ENCODE results near the gene PHYH.

The PHYH gene

DNA sequence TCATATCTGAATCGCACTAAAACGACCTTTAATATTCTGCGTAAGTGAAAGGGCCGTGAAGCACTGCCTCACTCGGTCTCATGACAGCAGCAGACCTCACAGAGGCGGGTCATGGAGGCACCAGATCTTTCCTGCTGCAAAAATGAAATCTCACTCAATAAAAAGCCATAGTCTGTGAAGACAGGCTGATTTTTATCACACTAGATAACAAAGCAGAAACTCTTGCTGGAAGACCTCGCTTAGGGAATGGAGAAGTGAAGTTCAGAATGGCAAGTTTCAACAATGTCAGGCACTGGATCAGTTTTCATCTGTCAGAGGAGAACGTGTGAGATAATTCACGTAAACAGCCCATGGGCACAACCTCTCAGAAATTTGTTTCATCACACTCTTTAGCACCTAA is 40.2 kb upstream of the PHYH start:
- TF ChIP-seq, protein P1, sequence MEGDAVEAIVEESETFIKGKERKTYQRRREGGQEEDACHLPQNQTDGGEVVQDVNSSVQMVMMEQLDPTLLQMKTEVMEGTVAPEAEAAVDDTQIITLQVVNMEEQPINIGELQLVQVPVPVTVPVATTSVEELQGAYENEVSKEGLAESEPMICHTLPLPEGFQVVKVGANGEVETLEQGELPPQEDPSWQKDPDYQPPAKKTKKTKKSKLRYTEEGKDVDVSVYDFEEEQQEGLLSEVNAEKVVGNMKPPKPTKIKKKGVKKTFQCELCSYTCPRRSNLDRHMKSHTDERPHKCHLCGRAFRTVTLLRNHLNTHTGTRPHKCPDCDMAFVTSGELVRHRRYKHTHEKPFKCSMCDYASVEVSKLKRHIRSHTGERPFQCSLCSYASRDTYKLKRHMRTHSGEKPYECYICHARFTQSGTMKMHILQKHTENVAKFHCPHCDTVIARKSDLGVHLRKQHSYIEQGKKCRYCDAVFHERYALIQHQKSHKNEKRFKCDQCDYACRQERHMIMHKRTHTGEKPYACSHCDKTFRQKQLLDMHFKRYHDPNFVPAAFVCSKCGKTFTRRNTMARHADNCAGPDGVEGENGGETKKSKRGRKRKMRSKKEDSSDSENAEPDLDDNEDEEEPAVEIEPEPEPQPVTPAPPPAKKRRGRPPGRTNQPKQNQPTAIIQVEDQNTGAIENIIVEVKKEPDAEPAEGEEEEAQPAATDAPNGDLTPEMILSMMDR (IDR thresholded peaks at IDR 0.05): no peak

DNA sequence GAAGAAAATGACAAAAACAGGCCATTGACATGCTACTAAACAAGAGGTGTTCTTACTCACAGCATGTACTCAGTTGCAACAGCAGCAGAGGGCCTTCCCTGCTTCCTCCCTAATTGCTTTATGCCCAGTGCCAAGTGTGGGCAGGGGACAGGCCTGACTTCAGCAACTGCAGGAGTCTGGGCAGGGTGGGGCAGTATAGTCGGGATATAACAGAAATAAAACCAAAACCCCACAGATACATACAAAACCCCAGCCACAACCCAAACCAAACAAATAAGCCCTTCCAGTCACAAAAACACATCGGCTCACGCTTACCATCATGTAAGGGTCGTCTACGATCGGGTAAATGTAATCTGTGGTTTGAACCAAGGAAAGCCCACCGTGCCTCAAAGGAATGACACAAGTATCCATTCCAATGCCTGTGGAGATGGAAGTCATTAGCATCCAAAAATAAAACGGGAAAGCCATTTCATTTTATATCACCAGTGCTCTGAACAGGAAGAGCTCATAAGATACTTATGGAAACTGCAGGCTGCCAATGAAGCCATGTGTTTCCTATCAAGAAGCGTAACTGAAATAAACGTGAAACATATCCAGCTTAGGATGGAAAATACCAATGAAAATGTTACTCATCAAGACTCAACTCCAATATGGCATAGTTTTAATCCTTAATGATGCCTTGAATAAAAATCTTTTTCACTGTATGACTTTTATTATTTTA is 38.7 kb upstream of the PHYH start:
- TF ChIP-seq, protein P1 (IDR thresholded peaks at IDR 0.05): no peak

- TF ChIP-seq, protein P1 (IDR thresholded peaks at IDR 0.05): no peak
These were observed 37.9 kb upstream of the PHYH start for GRCh38 chr10:13337827-13338196.

GRCh38 chr10:13337128-13337826 is 37.4 kb upstream of the PHYH start:
- TF ChIP-seq, protein P1 (IDR thresholded peaks at IDR 0.05): no peak

DNA sequence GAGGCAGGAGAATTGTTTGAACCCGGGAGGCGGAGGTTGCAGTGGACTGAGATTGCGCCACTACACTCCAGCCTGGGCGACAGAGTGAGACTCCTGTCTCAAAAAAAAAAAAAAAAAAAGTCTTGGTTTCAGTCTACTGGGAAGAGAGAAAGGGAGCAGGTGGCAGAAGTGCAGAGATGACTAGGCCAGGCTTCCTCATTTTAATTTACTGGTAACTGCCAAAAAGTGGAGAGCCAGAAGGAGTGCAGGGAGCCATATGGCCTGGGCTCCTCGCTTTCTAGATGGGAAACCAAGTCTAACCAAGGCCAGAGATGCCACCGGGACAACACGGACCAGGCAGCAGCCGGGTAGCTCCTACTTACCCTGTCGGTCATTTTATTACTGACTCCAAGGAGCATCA is 36.0 kb upstream of the PHYH start:
- TF ChIP-seq, protein P1 (IDR thresholded peaks at IDR 0.05): no peak

DNA sequence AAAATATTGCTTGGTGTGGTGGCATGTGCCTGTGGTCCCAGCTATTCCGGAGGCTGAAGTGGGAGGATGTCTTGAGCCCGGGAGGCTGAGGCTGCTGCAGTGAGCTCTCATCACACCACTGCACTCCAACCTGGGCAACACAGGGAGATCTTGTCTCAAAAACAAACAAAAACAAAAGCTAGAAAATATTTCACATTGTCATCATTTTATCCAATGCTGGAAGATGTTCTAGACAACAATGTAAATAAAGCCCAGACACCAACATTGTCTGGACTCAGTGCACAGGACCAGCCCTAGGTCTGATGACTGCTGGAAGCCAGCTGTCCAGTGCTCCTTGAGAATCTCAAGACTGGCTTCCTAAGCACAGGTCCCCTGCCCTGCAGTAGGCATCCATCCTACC is 34.7 kb upstream of the PHYH start:
- TF ChIP-seq, protein P1 (IDR thresholded peaks at IDR 0.05): no peak

GRCh38 chr10:13331646-13332045 is 31.8 kb upstream of the PHYH start:
- TF ChIP-seq, protein P1 (IDR thresholded peaks at IDR 0.05): no peak

All from LNCAP (cell line).